Measurements from ENCODE around the gene CABP4.

DNA sequence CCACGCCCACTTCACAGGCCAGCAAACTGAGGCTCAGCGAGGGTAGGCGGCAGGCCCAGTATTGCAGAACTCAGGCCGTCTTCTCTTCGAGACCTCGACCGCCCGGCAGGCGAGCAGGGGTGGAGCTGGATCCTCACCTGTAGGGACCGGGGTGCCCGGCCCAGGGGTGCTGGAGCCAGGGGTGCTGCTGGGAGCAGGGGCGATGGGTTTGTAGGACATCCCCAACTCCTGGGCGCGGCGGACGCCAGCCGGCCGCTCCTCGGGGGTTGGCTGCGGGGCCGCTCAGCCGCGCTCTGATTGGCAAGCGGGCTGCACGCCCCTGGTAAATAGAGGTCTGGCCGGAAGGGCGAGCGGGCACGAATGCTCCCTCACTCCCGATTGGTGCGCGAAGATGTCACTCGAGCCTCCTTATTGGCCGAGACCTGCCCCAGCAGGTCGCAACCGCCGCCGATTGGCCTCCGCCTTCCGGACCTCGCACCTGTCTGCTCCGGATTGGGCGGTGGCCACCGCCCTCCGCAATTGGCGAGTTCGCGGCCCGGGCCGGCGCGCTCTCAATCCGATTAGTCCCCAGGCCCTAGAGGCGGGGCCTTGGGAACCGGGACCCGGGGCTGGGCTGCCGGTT, 52.8 kb downstream of the CABP4 start, which contains the start of gene CDK2AP2:
- TF ChIP-seq, protein P1, sequence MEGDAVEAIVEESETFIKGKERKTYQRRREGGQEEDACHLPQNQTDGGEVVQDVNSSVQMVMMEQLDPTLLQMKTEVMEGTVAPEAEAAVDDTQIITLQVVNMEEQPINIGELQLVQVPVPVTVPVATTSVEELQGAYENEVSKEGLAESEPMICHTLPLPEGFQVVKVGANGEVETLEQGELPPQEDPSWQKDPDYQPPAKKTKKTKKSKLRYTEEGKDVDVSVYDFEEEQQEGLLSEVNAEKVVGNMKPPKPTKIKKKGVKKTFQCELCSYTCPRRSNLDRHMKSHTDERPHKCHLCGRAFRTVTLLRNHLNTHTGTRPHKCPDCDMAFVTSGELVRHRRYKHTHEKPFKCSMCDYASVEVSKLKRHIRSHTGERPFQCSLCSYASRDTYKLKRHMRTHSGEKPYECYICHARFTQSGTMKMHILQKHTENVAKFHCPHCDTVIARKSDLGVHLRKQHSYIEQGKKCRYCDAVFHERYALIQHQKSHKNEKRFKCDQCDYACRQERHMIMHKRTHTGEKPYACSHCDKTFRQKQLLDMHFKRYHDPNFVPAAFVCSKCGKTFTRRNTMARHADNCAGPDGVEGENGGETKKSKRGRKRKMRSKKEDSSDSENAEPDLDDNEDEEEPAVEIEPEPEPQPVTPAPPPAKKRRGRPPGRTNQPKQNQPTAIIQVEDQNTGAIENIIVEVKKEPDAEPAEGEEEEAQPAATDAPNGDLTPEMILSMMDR (IDR thresholded peaks at IDR 0.05) = peak in 2 of 7 experiments; percentile 2 to 19
- TF ChIP-seq POLR2A (IDR thresholded peaks at IDR 0.05) = peak; percentile 91 to 94 (median 93)
